Right lobe of liver (tissue), 6 donors: Measurements from ENCODE around the gene RARS1. TPM values are rescaled to one million over a fixed set of nuclear protein-coding genes. Genes with fewer than 3 reads are reported as not detected.

Source experiments
- ATAC-seq, 4 donors: fragments of 200-7000 bp; cut with Tn5 transposase; one replicate each; pipeline ENCODE4 v1.9.1; 2020; ENCODE audit warnings: mild to moderate bottlenecking in 4 of 4, moderate library complexity in 4 of 4
- DNase-seq, 3 donors: peaks; one replicate each; pipeline ENCODE4 v3.0.0-alpha.2; 2020
- H3K27ac ChIP-seq, 3 donors: fragments of 200-600 bp; one replicate each; pipeline ENCODE4 v1.8.0; 2022
- H3K27me3 ChIP-seq, 2 donors: fragments of 200-600 bp; one replicate each; pipeline ENCODE4 v1.8.0; 2022
- H3K36me3 ChIP-seq, 4 donors: fragments of 200-600 bp; sonication (generic) in 1 of 4; one replicate each; pipeline versions ENCODE4 v1.5.1 to v1.8.0; 2017 to 2022; ENCODE audit warnings: control low read depth in 1 of 4
- H3K4me1 ChIP-seq, 4 donors: fragments of 200-600 bp; sonication (generic) in 1 of 4; one replicate each; pipeline versions ENCODE4 v1.5.1 to v1.8.0; 2017 to 2022; ENCODE audit warnings: control low read depth in 1 of 4
- H3K4me3 ChIP-seq, 3 donors: fragments of 200-600 bp; one replicate each; pipeline ENCODE4 v1.8.0; 2022
- H3K9me3 ChIP-seq, 4 donors: fragments of 200-600 bp; sonication (generic) in 1 of 4; one replicate each; pipeline versions ENCODE4 v1.5.1 to v1.8.0; 2017 to 2022; ENCODE audit warnings: control low read depth in 1 of 4
- POLR2A ChIP-seq: fragments of 450-650 bp; IDR thresholded peaks from one replicate; pipeline ENCODE4 v1.6.1; 2017; ENCODE audit warnings: antibody characterized with exemption, mild to moderate bottlenecking
- WGBS: methylation state at CpG from one replicate; pipeline ENCODE4 v1.1.6; 2018; ENCODE audit warnings: low coverage, low lambda C conversion rate; ENCODE audit not compliant: insufficient coverage; ENCODE audit errors: missing lambda C conversion rate; 5-methylcytosine and 5-hydroxymethylcytosine counted together
- intact Hi-C, 2 donors: fragments of 100-400 bp; cut with DNase I; formaldehyde crosslinking; loops; one replicate each; pipeline versions ENCODE4 v1.11.2 to v1.14.1; 2022
- total RNA-seq, 6 experiments: library from RNA; depleted of rRNA in 2 of 6; stranded (reverse); fragments of >200 nt in 2 of 6; fragmentation: NEBNext Ultra II Directional in 3 of 6; extraction: Animal tissue kit (Norgen Biotek cat#: 25700) in 3 of 6; gene quantifications; one replicate each; pipeline versions ENCODE4 v1.1.0 to v1.2.4, GENCODE V29; 2016 to 2023
- TF ChIP-seq, protein P1 (sequence below), 4 donors: fragments of 200-600 bp in 3 of 4; fragments of 450-650 bp in 1 of 4; IDR thresholded peaks; one replicate each; pipeline versions ENCODE4 v1.5.1 to v1.8.0; 2016 to 2022; ENCODE audit warnings: antibody characterized with exemption in 4 of 4, mild to moderate bottlenecking in 2 of 4
- donor health status: DM: no; HTN: yes; CAD: no.
- donor health status: DM: no; HTN: no; CAD: no.
- donor health status: DM: no; HTN: no; CAD: no.
- donor health status: DM: no; HTN: yes; CAD: no.
- donor health status: DM: no; HTN: yes; CAD: no.

Gene RARS1
- total RNA-seq, 6 experiments from 2014 or later = 25.7 to 41.1 (median 38.9) TPM

GRCh38 chr5:168480601-168481000 is 5.7 kb upstream of the RARS1 start:
- WGBS = 86% methylated on average over 3 of the region's 3 CpGs
- H3K36me3 ChIP-seq = no peaks in the 10 kb centered on the region

GRCh38 chr5:168481330-168481788 is 4.9 kb upstream of the RARS1 start:
- intact Hi-C loops = no loop called here
- no peaks in the 10 kb centered on the region for H3K36me3 ChIP-seq
- no peak overlapping the region for H3K4me3 ChIP-seq
- no peak for ATAC-seq
- no peaks in the 10 kb centered on the region for H3K4me1 ChIP-seq
- H3K27me3 ChIP-seq = no peaks in the 10 kb centered on the region
- no peak for DNase-seq
- no peaks in the 10 kb centered on the region for H3K9me3 ChIP-seq
- WGBS = 40% methylated on average over 4 of the region's 4 CpGs
- no peak overlapping the region for H3K27ac ChIP-seq
- no peak for TF ChIP-seq POLR2A
- TF ChIP-seq, protein P1, sequence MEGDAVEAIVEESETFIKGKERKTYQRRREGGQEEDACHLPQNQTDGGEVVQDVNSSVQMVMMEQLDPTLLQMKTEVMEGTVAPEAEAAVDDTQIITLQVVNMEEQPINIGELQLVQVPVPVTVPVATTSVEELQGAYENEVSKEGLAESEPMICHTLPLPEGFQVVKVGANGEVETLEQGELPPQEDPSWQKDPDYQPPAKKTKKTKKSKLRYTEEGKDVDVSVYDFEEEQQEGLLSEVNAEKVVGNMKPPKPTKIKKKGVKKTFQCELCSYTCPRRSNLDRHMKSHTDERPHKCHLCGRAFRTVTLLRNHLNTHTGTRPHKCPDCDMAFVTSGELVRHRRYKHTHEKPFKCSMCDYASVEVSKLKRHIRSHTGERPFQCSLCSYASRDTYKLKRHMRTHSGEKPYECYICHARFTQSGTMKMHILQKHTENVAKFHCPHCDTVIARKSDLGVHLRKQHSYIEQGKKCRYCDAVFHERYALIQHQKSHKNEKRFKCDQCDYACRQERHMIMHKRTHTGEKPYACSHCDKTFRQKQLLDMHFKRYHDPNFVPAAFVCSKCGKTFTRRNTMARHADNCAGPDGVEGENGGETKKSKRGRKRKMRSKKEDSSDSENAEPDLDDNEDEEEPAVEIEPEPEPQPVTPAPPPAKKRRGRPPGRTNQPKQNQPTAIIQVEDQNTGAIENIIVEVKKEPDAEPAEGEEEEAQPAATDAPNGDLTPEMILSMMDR (IDR thresholded peaks at IDR 0.05) = no peak

More at GRCh38 chr5:168480601-168481000, 5.7 kb upstream of the RARS1 start:
- intact Hi-C loops = no loop called here
- no peak overlapping the region for H3K4me3 ChIP-seq
- no peaks in the 10 kb centered on the region for H3K9me3 ChIP-seq
- TF ChIP-seq, protein P1 (IDR thresholded peaks at IDR 0.05) = no peak
- no peak for TF ChIP-seq POLR2A
- H3K27me3 ChIP-seq = no peaks in the 10 kb centered on the region
- no peak overlapping the region for H3K27ac ChIP-seq
- no peak for DNase-seq
- H3K4me1 ChIP-seq = no peaks in the 10 kb centered on the region
- ATAC-seq = no peak

DNA sequence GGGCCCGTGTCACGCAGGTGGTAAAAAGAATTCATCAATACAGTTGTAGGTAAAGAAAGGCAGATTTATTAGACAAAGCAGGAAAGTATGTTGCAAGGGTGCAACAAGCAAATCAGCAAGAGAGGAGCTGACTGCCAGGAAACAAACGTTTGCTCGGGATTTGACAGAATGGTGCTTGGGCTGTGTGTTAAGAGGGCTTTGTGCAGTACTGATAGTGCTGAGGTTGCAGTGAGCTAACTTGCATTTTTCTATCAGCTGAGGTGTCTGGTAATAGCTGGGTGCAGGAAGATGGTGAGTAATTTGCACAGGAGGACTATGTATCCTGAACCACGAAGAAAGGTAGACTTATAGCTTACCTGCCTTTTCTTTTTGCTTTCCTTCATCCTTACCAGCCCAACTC is 3.9 kb upstream of the RARS1 start:
- 55% methylated on average over 5 of the region's 5 CpGs for WGBS
- Histone ChIP-seq H3K4me1 (peaks cover 0 to 3% (median 1%) of the 10 kb centered on the region in 4 donors), H3K4me3 (no peak overlapping the region), H3K27me3 (no peaks in the 10 kb centered on the region), H3K9me3 (no peaks in the 10 kb centered on the region), H3K36me3 (no peaks in the 10 kb centered on the region), H3K27ac (no peak overlapping the region)
- DNase-seq (no peak), ATAC-seq (no peak)
- intact Hi-C loops = no loop called here
- TF ChIP-seq POLR2A = no peak
- TF ChIP-seq, protein P1 (IDR thresholded peaks at IDR 0.05) = no peak

DNA sequence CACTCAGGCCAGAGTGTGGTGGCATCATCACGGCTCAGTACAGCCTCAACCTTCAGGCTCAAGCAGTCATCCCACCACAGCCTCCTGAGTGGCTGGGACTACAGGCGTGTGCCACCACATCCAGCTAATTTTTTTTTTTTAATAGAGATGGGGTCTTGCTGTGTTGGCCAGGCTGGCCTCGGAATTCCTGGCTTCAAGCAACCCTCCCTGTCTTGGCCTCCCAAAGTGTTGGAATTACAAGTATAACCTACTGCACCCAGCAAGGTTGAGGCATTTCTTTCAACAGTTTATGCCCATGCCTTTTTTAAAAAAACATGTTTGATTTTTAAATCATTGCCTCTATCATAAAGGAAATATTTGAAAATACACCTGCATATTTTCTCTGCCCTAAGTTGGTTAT is 2.8 kb downstream of the RARS1 start:
- Histone ChIP-seq H3K27me3 (no peaks in the 10 kb centered on the region), H3K27ac (no peak overlapping the region), H3K4me1 (peaks cover 0 to 7% (median 4%) of the 10 kb centered on the region in 4 donors), H3K4me3 (no peak overlapping the region), H3K36me3 (peaks cover 4 to 61% (median 28%) of the 10 kb centered on the region in 4 donors), H3K9me3 (no peaks in the 10 kb centered on the region)
- TF ChIP-seq POLR2A = no peak
- TF ChIP-seq, protein P1 (IDR thresholded peaks at IDR 0.05) = no peak
- WGBS = 97% methylated on average over 3 of the region's 3 CpGs
- DNase-seq = no peak
- no peak for ATAC-seq
- intact Hi-C loops = no loop called here
